Ishikawa (cell line): ENCODE measurements around the gene DSCAML1.

Source experiments
- CREB1 ChIP-seq: IDR thresholded peaks from 2 replicates; pipeline ENCODE4 v1.6.1; 2012; ENCODE audit warnings: low read depth
- EGR1 ChIP-seq: IDR thresholded peaks from 2 replicates; pipeline ENCODE4 v1.6.1; 2012
- EP300 ChIP-seq: IDR thresholded peaks from 2 replicates; pipeline ENCODE4 v1.6.1; 2012; ENCODE audit warnings: borderline replicate concordance
- FOXM1 ChIP-seq: IDR thresholded peaks from 2 replicates; pipeline ENCODE4 v1.6.1; 2012; ENCODE audit warnings: low read depth, borderline replicate concordance
- MAX ChIP-seq: IDR thresholded peaks from 2 replicates; pipeline ENCODE4 v1.6.1; 2012
- RAD21 ChIP-seq: IDR thresholded peaks from 2 replicates; pipeline ENCODE4 v1.6.1; 2012; ENCODE audit warnings: low read depth
- REST ChIP-seq: IDR thresholded peaks from 2 replicates; pipeline ENCODE4 v1.6.1; 2012; ENCODE audit warnings: low read depth, mild to moderate bottlenecking
- TAF1 ChIP-seq: IDR thresholded peaks from 2 replicates; pipeline ENCODE4 v1.6.1; 2012; ENCODE audit warnings: low read depth, mild to moderate bottlenecking
- TCF12 ChIP-seq: IDR thresholded peaks from 2 replicates; pipeline ENCODE4 v1.6.1; 2012; ENCODE audit warnings: low read depth
- TEAD4 ChIP-seq: IDR thresholded peaks from 2 replicates; pipeline ENCODE4 v1.6.1; 2012
- USF1 ChIP-seq: IDR thresholded peaks from 2 replicates; pipeline ENCODE4 v1.6.1; 2012
- YY1 ChIP-seq: IDR thresholded peaks from 2 replicates; pipeline ENCODE4 v1.6.1; 2012; ENCODE audit warnings: low read depth
- ZBTB7A ChIP-seq: IDR thresholded peaks from 2 replicates; pipeline ENCODE4 v1.6.1; 2012; ENCODE audit warnings: low read depth

GRCh38 chr11:117488996-117489952 is 307.7 kb downstream of the DSCAML1 start:
- TF ChIP-seq ZBTB7A = no peak
- TF ChIP-seq YY1 = no peak
- TF ChIP-seq EP300 = no peak
- no peak for TF ChIP-seq REST
- TF ChIP-seq TAF1 = no peak
- TF ChIP-seq MAX = no peak
- TF ChIP-seq TCF12 = no peak
- TF ChIP-seq RAD21 = no peak
- TF ChIP-seq USF1 = no peak
- no peak for TF ChIP-seq TEAD4
- TF ChIP-seq EGR1 = no peak
- no peak for TF ChIP-seq CREB1
- no peak for TF ChIP-seq FOXM1
